Heart right ventricle (tissue), 16 donors: ENCODE results near the gene ADRA1B. TPM values are rescaled to one million over a fixed set of nuclear protein-coding genes. Genes with fewer than 3 reads are reported as not detected.

Experiments
- ATAC-seq, 8 donors: fragments of 200-7000 bp; cut with Tn5 transposase; one replicate each; pipeline ENCODE4 v1.9.1; 2020; ENCODE audit warnings: mild to moderate bottlenecking in 8 of 8, moderate library complexity in 8 of 8, moderate number of reproducible peaks in 1 of 8
- DNase-seq, 2 donors: peaks; one replicate each; pipeline ENCODE4 v3.0.0-alpha.2; 2020
- H3K27ac ChIP-seq, 10 donors: fragments of 200-600 bp; sonication (generic) in 2 of 10; one replicate each; pipeline versions ENCODE4 v1.5.0 to v1.8.0; 2020 to 2022; ENCODE audit warnings: mild to moderate bottlenecking in 3 of 10
- H3K27me3 ChIP-seq, 7 donors: fragments of 200-600 bp; one replicate each; pipeline ENCODE4 v1.8.0; 2021 to 2022; ENCODE audit warnings: mild to moderate bottlenecking in 2 of 7
- H3K36me3 ChIP-seq, 9 donors: fragments of 200-600 bp; sonication (generic) in 1 of 9; one replicate each; pipeline versions ENCODE4 v1.5.0 to v1.8.0; 2020 to 2022; ENCODE audit warnings: mild to moderate bottlenecking in 2 of 9
- H3K4me1 ChIP-seq, 9 donors: fragments of 200-600 bp; sonication (generic) in 1 of 9; one replicate each; pipeline versions ENCODE4 v1.5.0 to v1.8.0; 2020 to 2022; ENCODE audit warnings: mild to moderate bottlenecking in 4 of 9
- H3K4me3 ChIP-seq, 10 donors: fragments of 200-600 bp; sonication (generic) in 2 of 10; one replicate each; pipeline versions ENCODE4 v1.5.0 to v1.8.0; 2020 to 2022; ENCODE audit warnings: mild to moderate bottlenecking in 7 of 10, moderate library complexity in 2 of 10
- H3K9me3 ChIP-seq, 11 donors: fragments of 200-600 bp in 10 of 11; sonication (generic) in 2 of 11; one replicate each; pipeline versions ENCODE4 v1.5.0 to v1.8.0; 2013 to 2022; ENCODE audit warnings: mild to moderate bottlenecking in 2 of 11, control low read depth in 1 of 11, moderate library complexity in 1 of 11
- WGBS, 2 donors: extraction: QIAGEN DNeasy Blood & Tissue Kit; methylation state at CpG; one replicate each; pipeline ENCODE4 v1.1.7; 2013; ENCODE audit warnings: inconsistent platforms in 1 of 2; 5-methylcytosine and 5-hydroxymethylcytosine counted together
- intact Hi-C, 10 donors: fragments of 100-400 bp; cut with DNase I; formaldehyde crosslinking; loops; one replicate each; pipeline versions ENCODE4 v1.11.1 to v1.14.2; 2022
- polyA plus RNA-seq, 2 donors: library from polyadenylated mRNA; stranded (reverse); fragments of 200-250 nt; gene quantifications; one replicate each; pipeline ENCODE4 v1.2.3, GENCODE V29; 2013
- total RNA-seq, 10 donors: library from RNA; stranded (reverse); fragmentation: NEBNext Ultra II Directional in 3 of 10; extraction: Animal tissue kit (Norgen Biotek cat#: 25700) in 3 of 10; gene quantifications; one replicate each; pipeline versions ENCODE4 v1.2.1 to v1.2.4, GENCODE V29; 2021 to 2023
- TF ChIP-seq, protein P1 (sequence below), 9 donors: fragments of 200-600 bp; sonication (generic) in 2 of 9; IDR thresholded peaks; one replicate each; pipeline versions ENCODE4 v1.5.0 to v1.8.0; 2021 to 2022; ENCODE audit warnings: antibody characterized with exemption in 9 of 9, mild to moderate bottlenecking in 5 of 9, moderate library complexity in 1 of 9
- donor health status: Arrhythmogenic right ventricular cardiomyopathy.
- donor health status: ischemic (EF 13 %, LVEDD 7.1; RV severe dilation, severe dysfunction).
- donor health status: healthy with polysubstance abuse.
- donor health status: DM: no; HTN: yes; CAD: no.
- donor health status: DM: no; HTN: no; CAD: no.
- donor health status: ischemic (EF 25% LVEDD 6.9; RV normal size, moderate dysfunction).
- donor health status: ischemic (EF 25% LVEDD 5.7; RV mildly dilated, moderate dysfunction).
- donor health status: healthy.
- donor health status: DM: yes; HTN: yes; CAD: no.
- donor health status: Ischemic cardiomyopathy.
- donor health status: ischemic (EF 35%, LVEDD 5.7; RV mildly dilated, moderate dysfunction).
- donor health status: nonischemic (EF 11% LVEDD 7.7; RV severe dilation, severe dysfunction).
- donor health status: DM: yes; HTN: yes; CAD: no.
- donor health status: PGD.
- donor health status: ischemic (EF 29% LVEDD 5.4; RV normal size, mild dysfunction).
- donor health status: nonischemic (EF 23%, LVEDD 6.1; RV moderate dilation, normal function).

Gene ADRA1B
- total and polyA plus RNA-seq, 12 donors, result 0.44 to 4.1 (median 1.8) TPM

DNA sequence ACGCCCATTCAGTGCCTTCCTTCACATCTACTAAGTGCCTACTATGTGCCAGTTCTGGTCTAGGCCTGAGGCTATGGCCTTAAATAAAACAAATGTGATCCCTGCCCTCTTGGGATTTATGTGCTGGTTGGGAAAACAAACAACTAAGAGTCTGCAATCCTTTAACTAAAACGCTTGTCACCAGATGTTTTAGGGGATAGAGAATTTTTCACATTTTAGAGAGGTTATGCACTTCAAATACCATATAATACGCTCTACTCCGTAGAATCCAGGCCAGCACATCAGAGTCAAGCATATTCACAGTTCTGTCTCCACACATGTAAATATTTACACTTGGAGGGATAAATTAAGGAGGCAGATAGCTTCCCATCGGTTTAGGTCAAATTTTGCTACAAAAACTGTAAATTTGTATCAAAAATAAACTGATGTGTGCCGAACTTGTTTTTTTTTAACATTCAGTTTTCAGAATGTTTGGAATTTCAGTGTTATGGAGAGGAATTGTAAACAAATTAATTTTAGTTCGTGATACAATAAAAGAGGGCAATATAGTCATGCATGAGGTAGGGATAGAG lies 22.0 kb upstream of the ADRA1B start:
- Histone ChIP-seq H3K4me1 (peaks cover 0 to 8% (median 0%) of the 10 kb centered on the region in 9 donors), H3K27ac (no peak overlapping the region), H3K9me3 (no peaks in the 10 kb centered on the region), H3K36me3 (no peaks in the 10 kb centered on the region), H3K4me3 (no peak overlapping the region), H3K27me3 (no peaks in the 10 kb centered on the region)
- intact Hi-C loops, result no loop called here
- ATAC-seq, result no peak
- DNase-seq, result no peak
- TF ChIP-seq, protein P1, sequence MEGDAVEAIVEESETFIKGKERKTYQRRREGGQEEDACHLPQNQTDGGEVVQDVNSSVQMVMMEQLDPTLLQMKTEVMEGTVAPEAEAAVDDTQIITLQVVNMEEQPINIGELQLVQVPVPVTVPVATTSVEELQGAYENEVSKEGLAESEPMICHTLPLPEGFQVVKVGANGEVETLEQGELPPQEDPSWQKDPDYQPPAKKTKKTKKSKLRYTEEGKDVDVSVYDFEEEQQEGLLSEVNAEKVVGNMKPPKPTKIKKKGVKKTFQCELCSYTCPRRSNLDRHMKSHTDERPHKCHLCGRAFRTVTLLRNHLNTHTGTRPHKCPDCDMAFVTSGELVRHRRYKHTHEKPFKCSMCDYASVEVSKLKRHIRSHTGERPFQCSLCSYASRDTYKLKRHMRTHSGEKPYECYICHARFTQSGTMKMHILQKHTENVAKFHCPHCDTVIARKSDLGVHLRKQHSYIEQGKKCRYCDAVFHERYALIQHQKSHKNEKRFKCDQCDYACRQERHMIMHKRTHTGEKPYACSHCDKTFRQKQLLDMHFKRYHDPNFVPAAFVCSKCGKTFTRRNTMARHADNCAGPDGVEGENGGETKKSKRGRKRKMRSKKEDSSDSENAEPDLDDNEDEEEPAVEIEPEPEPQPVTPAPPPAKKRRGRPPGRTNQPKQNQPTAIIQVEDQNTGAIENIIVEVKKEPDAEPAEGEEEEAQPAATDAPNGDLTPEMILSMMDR (IDR thresholded peaks at IDR 0.05), result no peak
- WGBS, 2 donors, result 69 to 80% methylated on average over 7 of the region's 7 CpGs

DNA sequence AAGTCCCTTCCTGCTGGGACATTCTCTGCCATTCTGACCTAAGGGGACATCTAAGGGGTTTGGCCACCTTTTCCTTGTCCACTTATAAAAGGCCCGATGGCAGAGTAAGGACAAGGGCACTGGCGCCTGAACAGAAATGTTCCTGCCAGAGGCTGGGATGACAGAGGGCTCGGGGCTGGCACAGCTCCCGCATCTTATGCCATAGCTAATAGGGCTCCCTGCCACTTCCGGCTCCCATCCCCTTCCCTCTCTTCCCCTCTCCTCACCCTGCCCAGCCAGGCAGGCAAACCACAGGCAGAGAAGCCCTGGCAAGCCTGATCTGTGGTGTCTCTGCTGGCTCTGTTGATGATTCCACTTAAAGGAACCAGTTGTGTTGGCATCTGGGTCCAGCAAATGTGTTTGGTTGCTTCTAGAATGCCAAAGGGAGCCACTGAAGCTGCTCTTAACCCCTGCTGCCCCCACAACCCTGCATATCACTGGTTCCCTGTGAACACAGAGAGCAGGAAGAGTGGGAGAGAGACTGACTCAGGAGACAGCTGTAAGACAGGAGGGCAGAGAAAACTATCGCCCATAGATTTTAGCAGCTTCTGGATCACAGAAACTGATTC lies 18.4 kb upstream of the ADRA1B start:
- peaks cover 0 to 8% (median 0%) of the 10 kb centered on the region in 9 donors for H3K4me1 ChIP-seq
- H3K36me3 ChIP-seq, result no peaks in the 10 kb centered on the region
- H3K4me3 ChIP-seq, result no peak overlapping the region
- H3K9me3 ChIP-seq, result no peaks in the 10 kb centered on the region
- intact Hi-C loops, result no loop called here
- TF ChIP-seq, protein P1 (IDR thresholded peaks at IDR 0.05), result no peak
- DNase-seq (peak in 1 of 2 donors; percentile 30), ATAC-seq (peak; percentile 51 to 95 (median 70))
- peaks cover 0 to 4% (median 0%) of the 10 kb centered on the region in 7 donors for H3K27me3 ChIP-seq
- H3K27ac ChIP-seq, result peak overlapping the region in 3 of 10 donors; percentile 4 to 19 (median 18)
- 51 to 60% methylated on average over 6 of the region's 6 CpGs for WGBS, 2 donors

DNA sequence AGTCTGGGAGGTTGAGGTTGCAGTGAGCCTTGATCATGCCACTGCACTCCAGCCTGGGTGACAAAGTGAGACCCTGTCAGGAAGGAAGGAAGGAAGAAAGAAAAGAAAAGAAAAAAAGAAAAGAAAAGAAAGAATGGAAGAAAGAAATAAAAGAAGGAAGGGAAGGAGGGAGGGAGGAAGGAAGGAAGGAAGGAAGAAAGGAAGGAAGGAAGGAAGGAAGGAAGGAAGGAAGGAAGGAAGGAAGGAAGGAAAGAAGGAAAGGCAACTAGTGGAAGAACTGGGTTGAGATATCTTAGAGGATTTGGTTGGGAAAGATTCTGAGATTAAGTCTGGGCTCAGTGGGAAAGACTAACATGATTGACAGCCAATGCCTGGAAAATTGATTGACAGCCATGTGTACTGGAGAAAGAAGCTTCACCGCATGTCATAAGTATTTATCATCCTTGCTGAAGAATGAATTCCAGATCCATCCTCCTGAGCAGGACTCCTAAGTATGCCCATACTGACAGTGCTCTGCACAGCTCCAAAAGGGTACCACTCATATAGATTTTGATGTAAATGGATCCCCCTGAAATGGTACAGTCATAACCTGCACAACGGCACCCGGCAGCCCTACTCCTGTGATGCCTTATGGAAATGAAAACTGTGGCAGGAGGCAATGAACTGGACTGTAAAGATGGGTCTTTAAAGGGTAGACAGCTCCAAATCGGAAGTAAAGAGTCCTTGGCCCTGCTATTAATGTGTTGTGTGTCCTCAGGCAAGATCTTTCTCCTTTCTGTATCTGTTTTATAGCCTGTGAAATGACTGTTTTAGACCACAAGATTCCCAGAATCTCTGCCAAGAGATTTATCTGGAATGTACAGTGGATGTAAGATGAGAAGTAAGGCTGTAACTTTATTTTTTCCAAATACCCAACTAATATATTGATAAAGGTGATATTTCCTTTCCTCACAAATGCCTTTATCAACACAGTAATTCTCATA lies 16.9 kb upstream of the ADRA1B start:
- WGBS, 2 donors, result 92 to 95% methylated on average over 4 of the region's 4 CpGs
- TF ChIP-seq, protein P1 (IDR thresholded peaks at IDR 0.05), result no peak
- DNase-seq (no peak), ATAC-seq (no peak)
- H3K4me1 ChIP-seq, result peaks cover 0 to 8% (median 0%) of the 10 kb centered on the region in 9 donors
- no peak overlapping the region for H3K4me3 ChIP-seq
- no peak overlapping the region for H3K27ac ChIP-seq
- intact Hi-C loops, result no loop called here
- no peaks in the 10 kb centered on the region for H3K36me3 ChIP-seq
- H3K27me3 ChIP-seq, result peaks cover 0 to 4% (median 0%) of the 10 kb centered on the region in 7 donors
- H3K9me3 ChIP-seq, result no peaks in the 10 kb centered on the region

DNA sequence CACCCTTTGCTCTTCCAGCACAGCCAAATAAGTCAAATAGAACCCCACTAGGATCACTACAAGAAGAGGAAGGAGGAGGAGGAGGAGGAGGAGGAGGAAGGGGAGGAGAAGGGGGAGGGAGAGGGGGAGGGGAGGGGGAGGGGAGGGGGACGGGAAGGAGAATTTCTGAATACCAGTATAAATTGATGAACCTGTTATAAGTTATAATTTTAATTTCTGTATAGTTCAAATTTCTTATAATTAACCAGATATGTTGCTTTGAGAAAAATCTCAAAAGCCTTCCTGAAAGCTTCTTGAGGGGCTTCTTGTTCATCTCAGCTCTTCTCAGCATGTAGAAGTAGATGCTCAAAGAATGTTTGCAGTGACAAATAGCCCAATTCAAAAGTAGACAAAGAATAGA lies 15.0 kb upstream of the ADRA1B start:
- WGBS, 2 donors, result 52 to 71% methylated on average over 1 of the region's 1 CpG
- Histone ChIP-seq H3K27me3 (peaks cover 0 to 4% (median 0%) of the 10 kb centered on the region in 7 donors), H3K4me1 (peaks cover 0 to 8% (median 0%) of the 10 kb centered on the region in 9 donors), H3K9me3 (no peaks in the 10 kb centered on the region), H3K27ac (no peak overlapping the region), H3K4me3 (no peak overlapping the region), H3K36me3 (no peaks in the 10 kb centered on the region)
- ATAC-seq (no peak), DNase-seq (no peak)
- TF ChIP-seq, protein P1 (IDR thresholded peaks at IDR 0.05), result no peak
- intact Hi-C loops, result no loop called here
